Measurements from ENCODE around the gene C10orf120. TPM values are rescaled to one million over a fixed set of nuclear protein-coding genes. Genes with fewer than 3 reads are reported as not detected.

The C10orf120 gene
- total and polyA plus RNA-seq, 9 of the 15 experiments (the other 6 are each of a cell fraction or from before 2014, with no cell fraction given): not detected

- ChIA-PET CTCF (ENCODE audit: low intra/inter-chr PET ratio) (no interaction called here), POLR2A (interaction anchor here (0.6 kb wide), 1 partner anchor 30 kb away, joined by 3 read pairs; no protein-coding TSS in a partner anchor)
- TF ChIP-seq THAP12 (CRISPR knock-in tag; IDR thresholded peaks at IDR 0.05): no peak
- TF ChIP-seq ZFP30 (CRISPR knock-in tag; IDR thresholded peaks at IDR 0.05; ENCODE audit: borderline replicate concordance): no peak
- no peak for TF ChIP-seq DLX4 (CRISPR knock-in tag; IDR thresholded peaks at IDR 0.05)
- no peak for TF ChIP-seq FOXP4 (CRISPR knock-in tag; IDR thresholded peaks at IDR 0.05; ENCODE audit: borderline replicate concordance)
- TF ChIP-seq KHSRP (IDR thresholded peaks at IDR 0.05): no peak
- TF ChIP-seq ZKSCAN3 (CRISPR knock-in tag; IDR thresholded peaks at IDR 0.05): no peak
- no peak for TF ChIP-seq PPARD (CRISPR knock-in tag; IDR thresholded peaks at IDR 0.05)
- TF ChIP-seq PTBP1 (IDR thresholded peaks at IDR 0.05; ENCODE audit: low read depth, low read length): no peak
- no peak for TF ChIP-seq MAFK (IDR thresholded peaks at IDR 0.05; ENCODE audit: low read length)
- DNase-seq (ENCODE audit: extremely low read depth in 1 of 4, low spot score in 3 of 4) (no peak), ATAC-seq (no peak), FAIRE-seq (no peak)
- H3K27ac ChIP-seq (ENCODE audit: extremely low read depth, low read depth, low read length): no peak overlapping the region
- no peaks in the 10 kb centered on the region for H3K79me2 ChIP-seq (ENCODE audit: control insufficient read depth, insufficient read depth, low read length)
- H3K36me3 ChIP-seq (ENCODE audit: control insufficient read depth, insufficient read depth, low read length): no peaks in the 10 kb centered on the region
- 0% methylated on average over 8 of the region's 8 CpGs for WGBS (ENCODE audit: insufficient coverage, low coverage, missing lambda C conversion rate)
- no peak overlapping the region for H3K9ac ChIP-seq (ENCODE audit: insufficient read depth in 1 of 2, low read depth in 2 of 2, low read length in 2 of 2)
- H3K4me2 ChIP-seq (ENCODE audit: insufficient read depth, low read length): no peak overlapping the region
- BruUV-seq (replicated peaks): no TSS peak
- in situ Hi-C loops (cut with MboI): no loop called here
- H3K9me3 ChIP-seq (replicated peaks; ENCODE audit: control insufficient read depth, insufficient read depth, low read depth, low read length): no peaks in the 10 kb centered on the region
- H3K4me3 ChIP-seq: no peak overlapping the region
- H3K4me1 ChIP-seq (replicated peaks in 1 of 2; ENCODE audit: control insufficient read depth in 2 of 2, insufficient read depth in 2 of 2, low read length in 2 of 2): no peaks in the 10 kb centered on the region
- no peaks in the 10 kb centered on the region for H3K9me1 ChIP-seq (ENCODE audit: control insufficient read depth, insufficient read depth, low read length)
- H3K27me3 ChIP-seq (ENCODE audit: control insufficient read depth in 2 of 2, insufficient read depth in 2 of 2, low read length in 2 of 2): peaks cover 0 to 4% of the 10 kb centered on the region in 2 experiments; a peak in 1 of 5 replicates
- no peaks in the 10 kb centered on the region for H4K20me1 ChIP-seq (replicated peaks; ENCODE audit: control insufficient read depth, insufficient read depth, low read length)
- intact Hi-C loops (cut with micrococcal nuclease): no loop called here
- no peak overlapping the region for H2AFZ ChIP-seq (ENCODE audit: low read depth, low read length)
These were observed 24.9 kb downstream of the C10orf120 start for GRCh38 chr10:122674781-122675180.
